ENCODE measurements around the gene HS6ST2. TPM values are rescaled to one million over a fixed set of nuclear protein-coding genes. Genes with fewer than 3 reads are reported as not detected.

Gene HS6ST2
- total and polyA plus RNA-seq, 7 experiments from 2014 or later: 0.15 TPM; not detected in 6

DNA sequence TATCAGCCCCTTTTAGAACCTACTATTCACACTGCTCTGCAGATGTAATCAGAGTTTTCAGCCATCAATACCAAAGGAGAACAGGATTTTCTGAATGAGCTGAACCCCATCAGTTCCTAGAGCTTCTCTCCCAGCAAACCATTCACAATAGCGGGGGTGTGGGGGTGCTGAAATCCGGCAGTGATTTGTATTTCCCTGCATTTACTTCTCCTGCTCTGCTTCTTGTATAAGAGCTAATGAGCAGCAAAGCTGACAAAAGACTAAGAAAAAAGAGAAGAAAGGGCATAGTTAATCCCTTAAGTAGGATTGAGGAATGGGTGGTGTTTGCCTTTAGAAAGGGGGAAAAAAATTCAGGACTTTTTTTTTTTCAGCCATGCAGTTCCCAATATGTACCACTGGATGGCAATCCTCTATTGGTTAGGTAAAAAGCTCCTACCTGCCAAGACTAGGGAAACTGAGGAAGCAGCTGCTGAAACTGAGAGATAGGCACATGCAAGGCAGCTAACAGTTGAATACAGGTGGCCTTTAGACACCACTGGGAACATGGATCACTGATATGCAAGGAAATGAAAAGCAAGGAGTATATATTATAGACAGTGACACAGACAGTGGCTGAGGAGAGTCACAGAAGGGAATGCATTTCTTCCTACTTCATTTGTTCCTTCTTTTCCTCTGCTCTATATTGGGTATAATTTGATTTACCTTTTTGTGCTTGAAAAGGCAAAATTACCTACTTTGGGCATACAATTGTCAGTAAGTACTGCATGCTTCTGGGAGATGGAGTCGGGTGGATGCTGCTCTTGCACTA is 217.9 kb downstream of the HS6ST2 start:
- Histone ChIP-seq H3K27ac (ENCODE audit: low read depth, low read length) (no peak overlapping the region), H3K27me3 (ENCODE audit: control insufficient read depth in 2 of 2, insufficient read depth in 2 of 2, low read length in 2 of 2) (no peaks in the 10 kb centered on the region), H3K4me1 (ENCODE audit: control insufficient read depth in 2 of 2, insufficient read depth in 2 of 2, low read length in 2 of 2) (peaks cover 0 to 11% of the 10 kb centered on the region in 2 donors), H3K9me3 (ENCODE audit: control insufficient read depth in 2 of 3, low read length in 3 of 3) (no peaks in the 10 kb centered on the region), H3K4me3 (ENCODE audit: low read length) (no peak overlapping the region), H3K36me3 (ENCODE audit: control insufficient read depth in 2 of 3, insufficient read depth in 3 of 3, low read length in 3 of 3) (no peaks in the 10 kb centered on the region)
- Mint-ChIP-seq H3K27me3 (no peaks in the 10 kb centered on the region), H3K4me1 (peaks cover 6 to 39% (median 19%) of the 10 kb centered on the region in 7 donors), H3K4me3 (no peak overlapping the region), H3K36me3 (no peaks in the 10 kb centered on the region), H3K27ac (no peak overlapping the region), H3K9me3 (peaks cover 0 to 2% (median 0%) of the 10 kb centered on the region in 11 donors)
- intact Hi-C loops (cut with micrococcal nuclease): loop anchor here in 1 of 2 donors (10.0 kb wide), 1 partner anchor 214 kb away; the partner anchor contains the start of gene HS6ST2
- CTCF ChIA-PET: interaction anchor here (0.6 kb wide), 1 partner anchor 852 kb away, joined by 3 read pairs; no protein-coding TSS in a partner anchor
- POLR2A ChIA-PET: no interaction called here
- ATAC-seq: no peak
- DNase-seq: no peak

DNA sequence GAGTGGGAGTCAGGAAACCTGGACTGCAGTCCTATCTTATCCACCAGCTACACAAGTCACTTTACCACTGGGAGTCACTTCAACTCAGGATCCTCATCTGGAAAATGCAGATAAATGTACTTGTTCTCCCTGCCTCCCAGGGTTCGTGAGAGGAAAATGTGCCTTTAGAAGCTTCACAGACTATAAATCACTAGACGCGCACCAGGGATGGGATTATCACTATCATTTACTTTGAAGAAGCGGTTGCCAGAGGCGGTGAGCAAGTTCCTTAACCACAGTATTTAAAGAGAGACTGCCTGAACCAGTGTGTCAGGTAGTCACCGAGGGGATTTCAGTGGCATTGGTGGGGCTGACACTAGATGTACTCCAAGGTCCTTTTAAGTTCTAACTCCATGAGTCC is 219.5 kb downstream of the HS6ST2 start:
- no peaks in the 10 kb centered on the region for H3K27me3 Mint-ChIP-seq
- H3K4me1 Mint-ChIP-seq: peaks cover 6 to 35% (median 19%) of the 10 kb centered on the region in 7 donors
- H3K27ac ChIP-seq (ENCODE audit: low read depth, low read length): no peak overlapping the region
- intact Hi-C loops (cut with micrococcal nuclease): no loop called here
- ChIA-PET POLR2A (no interaction called here), CTCF (no interaction called here)
- H3K4me3 Mint-ChIP-seq: no peak overlapping the region
- no peaks in the 10 kb centered on the region for H3K36me3 Mint-ChIP-seq
- H3K27me3 ChIP-seq (ENCODE audit: control insufficient read depth in 2 of 2, insufficient read depth in 2 of 2, low read length in 2 of 2): no peaks in the 10 kb centered on the region
- H3K36me3 ChIP-seq (ENCODE audit: control insufficient read depth in 2 of 3, insufficient read depth in 3 of 3, low read length in 3 of 3): no peaks in the 10 kb centered on the region
- ATAC-seq (no peak), DNase-seq (no peak)
- no peak overlapping the region for H3K27ac Mint-ChIP-seq
- H3K4me3 ChIP-seq (ENCODE audit: low read length): no peak overlapping the region
- H3K4me1 ChIP-seq (ENCODE audit: control insufficient read depth in 2 of 2, insufficient read depth in 2 of 2, low read length in 2 of 2): peaks cover 0 to 11% of the 10 kb centered on the region in 2 donors
- H3K9me3 ChIP-seq (ENCODE audit: control insufficient read depth in 2 of 3, low read length in 3 of 3): no peaks in the 10 kb centered on the region
- H3K9me3 Mint-ChIP-seq: peaks cover 0 to 2% (median 0%) of the 10 kb centered on the region in 11 donors

GRCh38 chrX:132737743-132738142 is 220.7 kb downstream of the HS6ST2 start:
- intact Hi-C loops (cut with micrococcal nuclease): no loop called here
- no peak overlapping the region for H3K27ac Mint-ChIP-seq
- ChIA-PET CTCF (interaction anchor here (0.8 kb wide), 1 partner anchor 1169 kb away, joined by 3 read pairs; no protein-coding TSS in a partner anchor), POLR2A (no interaction called here)
- Histone ChIP-seq H3K27me3 (ENCODE audit: control insufficient read depth in 2 of 2, insufficient read depth in 2 of 2, low read length in 2 of 2) (no peaks in the 10 kb centered on the region), H3K27ac (ENCODE audit: low read depth, low read length) (no peak overlapping the region), H3K9me3 (ENCODE audit: control insufficient read depth in 2 of 3, low read length in 3 of 3) (no peaks in the 10 kb centered on the region), H3K4me1 (ENCODE audit: control insufficient read depth in 2 of 2, insufficient read depth in 2 of 2, low read length in 2 of 2) (peaks cover 0 to 11% of the 10 kb centered on the region in 2 donors), H3K4me3 (ENCODE audit: low read length) (no peak overlapping the region), H3K36me3 (ENCODE audit: control insufficient read depth in 2 of 3, insufficient read depth in 3 of 3, low read length in 3 of 3) (no peaks in the 10 kb centered on the region)
- peaks cover 0 to under 1% (median 0%) of the 10 kb centered on the region in 11 donors for H3K9me3 Mint-ChIP-seq
- H3K27me3 Mint-ChIP-seq: no peaks in the 10 kb centered on the region
- H3K36me3 Mint-ChIP-seq: no peaks in the 10 kb centered on the region
- DNase-seq (peak in 6 of 9 donors; percentile 1 to 20 (median 3)), ATAC-seq (peak; percentile 40)
- H3K4me3 Mint-ChIP-seq: peak overlapping the region in 6 of 10 donors; percentile 34 to 58 (median 53)
- H3K4me1 Mint-ChIP-seq: peaks cover 6 to 34% (median 19%) of the 10 kb centered on the region in 7 donors

DNA sequence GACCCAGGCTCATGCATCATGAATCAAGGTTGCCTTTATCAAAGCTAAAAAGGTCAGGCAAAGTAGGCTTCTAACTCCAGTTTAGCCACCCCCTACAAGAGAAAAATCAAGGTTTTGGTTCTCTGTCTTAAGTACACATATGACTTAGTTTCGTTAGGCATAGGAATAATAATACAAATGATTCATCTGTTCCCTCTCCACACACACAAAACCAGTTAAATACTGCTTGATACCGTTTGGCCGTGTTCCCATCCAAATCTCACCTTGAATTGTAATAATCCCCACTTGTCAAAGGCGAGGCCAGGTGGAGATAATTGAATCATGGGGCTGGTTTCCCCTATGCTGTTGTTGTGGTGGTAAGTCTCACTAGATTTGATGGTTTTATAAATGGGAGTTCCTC is 226.2 kb downstream of the HS6ST2 start:
- no peak for DNase-seq
- Histone ChIP-seq H3K4me3 (ENCODE audit: low read length) (no peak overlapping the region), H3K27ac (ENCODE audit: low read depth, low read length) (no peak overlapping the region), H3K9me3 (ENCODE audit: control insufficient read depth in 2 of 3, low read length in 3 of 3) (no peaks in the 10 kb centered on the region), H3K4me1 (ENCODE audit: control insufficient read depth in 2 of 2, insufficient read depth in 2 of 2, low read length in 2 of 2) (no peaks in the 10 kb centered on the region), H3K36me3 (ENCODE audit: control insufficient read depth in 2 of 3, insufficient read depth in 3 of 3, low read length in 3 of 3) (no peaks in the 10 kb centered on the region), H3K27me3 (ENCODE audit: control insufficient read depth in 2 of 2, insufficient read depth in 2 of 2, low read length in 2 of 2) (no peaks in the 10 kb centered on the region)
- no peaks in the 10 kb centered on the region for H3K9me3 Mint-ChIP-seq
- no peaks in the 10 kb centered on the region for H3K27me3 Mint-ChIP-seq
- H3K4me1 Mint-ChIP-seq: peaks cover 0 to 8% (median 2%) of the 10 kb centered on the region in 7 donors
- ChIA-PET CTCF (no interaction called here), POLR2A (no interaction called here)
- H3K4me3 Mint-ChIP-seq: no peak overlapping the region
- intact Hi-C loops (cut with micrococcal nuclease): no loop called here
- ATAC-seq: no peak
- H3K27ac Mint-ChIP-seq: no peak overlapping the region
- H3K36me3 Mint-ChIP-seq: no peaks in the 10 kb centered on the region

DNA sequence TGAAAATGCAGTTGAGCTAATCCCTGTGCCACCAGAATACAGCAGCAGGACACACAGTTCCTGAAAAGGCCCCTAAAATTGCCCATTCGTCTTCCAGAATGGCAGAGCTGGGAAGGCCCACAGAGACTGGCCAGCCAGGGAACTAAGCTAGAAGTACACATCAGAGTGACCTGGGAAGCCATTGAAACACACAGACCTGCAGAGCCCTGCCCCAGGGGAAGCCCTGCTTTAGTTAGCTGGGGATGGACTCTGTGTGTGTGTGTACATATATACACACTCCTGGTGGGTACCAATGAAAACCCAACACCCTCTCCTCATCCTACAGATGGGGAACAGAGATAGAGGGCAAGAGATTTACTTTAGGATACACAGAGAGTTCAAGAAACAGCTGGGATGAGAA is 227.7 kb downstream of the HS6ST2 start:
- no peaks in the 10 kb centered on the region for H3K9me3 ChIP-seq (ENCODE audit: control insufficient read depth in 2 of 3, low read length in 3 of 3)
- no peak for DNase-seq
- ATAC-seq: no peak
- Mint-ChIP-seq H3K36me3 (no peaks in the 10 kb centered on the region), H3K4me3 (no peak overlapping the region), H3K27me3 (no peaks in the 10 kb centered on the region), H3K9me3 (no peaks in the 10 kb centered on the region), H3K4me1 (no peaks in the 10 kb centered on the region), H3K27ac (no peak overlapping the region)
- intact Hi-C loops (cut with micrococcal nuclease): no loop called here
- no peak overlapping the region for H3K27ac ChIP-seq (ENCODE audit: low read depth, low read length)
- H3K36me3 ChIP-seq (ENCODE audit: control insufficient read depth in 2 of 3, insufficient read depth in 3 of 3, low read length in 3 of 3): no peaks in the 10 kb centered on the region
- no peaks in the 10 kb centered on the region for H3K27me3 ChIP-seq (ENCODE audit: control insufficient read depth in 2 of 2, insufficient read depth in 2 of 2, low read length in 2 of 2)
- H3K4me1 ChIP-seq (ENCODE audit: control insufficient read depth in 2 of 2, insufficient read depth in 2 of 2, low read length in 2 of 2): no peaks in the 10 kb centered on the region
- POLR2A ChIA-PET: no interaction called here
- CTCF ChIA-PET: no interaction called here
- no peak overlapping the region for H3K4me3 ChIP-seq (ENCODE audit: low read length)

DNA sequence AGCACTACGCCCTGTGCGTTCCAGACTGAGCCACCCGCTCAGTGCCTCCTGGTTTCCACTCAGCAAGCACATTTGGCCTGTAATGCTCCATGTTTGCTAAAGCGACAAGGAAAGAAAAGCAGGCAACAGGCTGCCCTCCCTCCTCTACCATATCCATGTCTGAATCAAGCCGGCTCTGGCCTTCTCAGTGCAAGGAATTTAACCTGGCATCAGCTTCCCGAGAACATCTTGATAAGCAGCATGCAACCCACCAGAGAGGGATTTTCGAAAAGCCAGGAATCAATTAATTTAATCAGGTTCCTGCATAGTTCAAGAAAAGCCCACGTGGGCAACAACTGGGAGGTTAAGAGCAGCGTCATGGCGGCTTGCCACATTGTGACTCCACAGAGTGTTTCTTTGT is 228.2 kb downstream of the HS6ST2 start:
- H3K4me1 Mint-ChIP-seq: no peaks in the 10 kb centered on the region
- no peaks in the 10 kb centered on the region for H3K36me3 ChIP-seq (ENCODE audit: control insufficient read depth in 2 of 3, insufficient read depth in 3 of 3, low read length in 3 of 3)
- H3K4me3 ChIP-seq (ENCODE audit: low read length): no peak overlapping the region
- no peaks in the 10 kb centered on the region for H3K36me3 Mint-ChIP-seq
- no peak overlapping the region for H3K27ac Mint-ChIP-seq
- H3K9me3 ChIP-seq (ENCODE audit: control insufficient read depth in 2 of 3, low read length in 3 of 3): no peaks in the 10 kb centered on the region
- intact Hi-C loops (cut with micrococcal nuclease): no loop called here
- H3K4me3 Mint-ChIP-seq: no peak overlapping the region
- no peaks in the 10 kb centered on the region for H3K27me3 Mint-ChIP-seq
- H3K4me1 ChIP-seq (ENCODE audit: control insufficient read depth in 2 of 2, insufficient read depth in 2 of 2, low read length in 2 of 2): no peaks in the 10 kb centered on the region
- no peaks in the 10 kb centered on the region for H3K27me3 ChIP-seq (ENCODE audit: control insufficient read depth in 2 of 2, insufficient read depth in 2 of 2, low read length in 2 of 2)
- no peaks in the 10 kb centered on the region for H3K9me3 Mint-ChIP-seq
- ChIA-PET CTCF (interaction anchor here (0.6 kb wide), 1 partner anchor 118 kb away, joined by 3 read pairs; no protein-coding TSS in a partner anchor), POLR2A (no interaction called here)
- H3K27ac ChIP-seq (ENCODE audit: low read depth, low read length): no peak overlapping the region
- no peak for ATAC-seq
- DNase-seq: no peak

- H3K36me3 Mint-ChIP-seq: no peaks in the 10 kb centered on the region
- Histone ChIP-seq H3K4me1 (ENCODE audit: control insufficient read depth in 2 of 2, insufficient read depth in 2 of 2, low read length in 2 of 2) (no peaks in the 10 kb centered on the region), H3K36me3 (ENCODE audit: control insufficient read depth in 2 of 3, insufficient read depth in 3 of 3, low read length in 3 of 3) (no peaks in the 10 kb centered on the region), H3K4me3 (ENCODE audit: low read length) (no peak overlapping the region), H3K27me3 (ENCODE audit: control insufficient read depth in 2 of 2, insufficient read depth in 2 of 2, low read length in 2 of 2) (no peaks in the 10 kb centered on the region), H3K27ac (ENCODE audit: low read depth, low read length) (no peak overlapping the region), H3K9me3 (ENCODE audit: control insufficient read depth in 2 of 3, low read length in 3 of 3) (no peaks in the 10 kb centered on the region)
- H3K9me3 Mint-ChIP-seq: no peaks in the 10 kb centered on the region
- DNase-seq (no peak), ATAC-seq (no peak)
- H3K27ac Mint-ChIP-seq: no peak overlapping the region
- intact Hi-C loops (cut with micrococcal nuclease): no loop called here
- H3K4me1 Mint-ChIP-seq: no peaks in the 10 kb centered on the region
- no peak overlapping the region for H3K4me3 Mint-ChIP-seq
- ChIA-PET POLR2A (no interaction called here), CTCF (no interaction called here)
- no peaks in the 10 kb centered on the region for H3K27me3 Mint-ChIP-seq
These were observed 230.1 kb downstream of the HS6ST2 start for GRCh38 chrX:132728296-132728695.

Measured in naive thymus-derived CD4-positive, alpha-beta T cell (primary cell).